OCI-LY7 (cell line): ENCODE measurements around the gene BMX.

Experiments
- EZH2phosphoT487 ChIP-seq: fragments of 200-600 bp; sonication (generic); IDR thresholded peaks from 2 replicates; pipeline ENCODE4 v1.6.1; 2018; ENCODE audit warnings: low read depth, borderline replicate concordance, mild to moderate bottlenecking, mixed run types, antibody characterized with exemption, low read length, moderate library complexity, mixed read lengths
- TF ChIP-seq, protein P1 (sequence below): fragments of 200-600 bp; sonication (generic); conservative IDR thresholded peaks from 2 replicates; pipeline ENCODE4 v1.5.1; 2014; ENCODE audit warnings: mild to moderate bottlenecking, antibody characterized with exemption, low read length, moderate library complexity, mixed read lengths

DNA sequence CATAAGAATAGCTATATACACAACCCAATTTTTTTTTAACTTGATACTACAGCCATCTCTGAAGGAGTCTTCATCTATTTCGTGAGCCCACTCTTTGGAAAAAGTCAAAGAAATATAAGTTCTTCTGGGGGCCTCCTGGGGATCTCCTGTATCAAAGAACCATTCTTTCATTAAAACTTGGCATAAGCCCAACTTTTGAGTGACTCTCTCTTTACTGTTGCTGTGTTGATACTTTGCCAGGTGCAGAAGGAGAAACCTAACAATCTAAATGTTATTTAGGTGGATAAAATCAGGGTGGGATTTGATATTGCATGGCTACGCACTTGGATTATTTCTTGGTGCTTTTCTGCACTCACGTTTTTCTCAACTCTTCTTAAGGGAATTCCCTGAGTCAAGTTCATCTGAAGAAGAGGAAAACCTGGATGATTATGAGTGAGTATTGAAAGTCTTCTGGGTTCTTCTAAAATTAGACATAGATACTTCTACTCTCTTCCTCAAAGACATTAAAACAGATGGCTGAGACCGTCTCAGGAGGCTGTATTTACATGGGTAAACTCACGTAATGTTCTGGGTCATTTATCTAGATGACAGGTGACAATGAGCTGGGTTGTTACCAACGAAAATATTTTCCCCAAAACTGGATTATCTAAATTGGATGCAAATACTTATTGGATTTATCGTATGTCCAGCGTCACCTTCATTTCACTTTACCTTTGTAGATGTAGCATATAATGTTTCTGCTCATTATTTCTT is 25.2 kb downstream of the BMX start:
- TF ChIP-seq, protein P1, sequence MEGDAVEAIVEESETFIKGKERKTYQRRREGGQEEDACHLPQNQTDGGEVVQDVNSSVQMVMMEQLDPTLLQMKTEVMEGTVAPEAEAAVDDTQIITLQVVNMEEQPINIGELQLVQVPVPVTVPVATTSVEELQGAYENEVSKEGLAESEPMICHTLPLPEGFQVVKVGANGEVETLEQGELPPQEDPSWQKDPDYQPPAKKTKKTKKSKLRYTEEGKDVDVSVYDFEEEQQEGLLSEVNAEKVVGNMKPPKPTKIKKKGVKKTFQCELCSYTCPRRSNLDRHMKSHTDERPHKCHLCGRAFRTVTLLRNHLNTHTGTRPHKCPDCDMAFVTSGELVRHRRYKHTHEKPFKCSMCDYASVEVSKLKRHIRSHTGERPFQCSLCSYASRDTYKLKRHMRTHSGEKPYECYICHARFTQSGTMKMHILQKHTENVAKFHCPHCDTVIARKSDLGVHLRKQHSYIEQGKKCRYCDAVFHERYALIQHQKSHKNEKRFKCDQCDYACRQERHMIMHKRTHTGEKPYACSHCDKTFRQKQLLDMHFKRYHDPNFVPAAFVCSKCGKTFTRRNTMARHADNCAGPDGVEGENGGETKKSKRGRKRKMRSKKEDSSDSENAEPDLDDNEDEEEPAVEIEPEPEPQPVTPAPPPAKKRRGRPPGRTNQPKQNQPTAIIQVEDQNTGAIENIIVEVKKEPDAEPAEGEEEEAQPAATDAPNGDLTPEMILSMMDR, result no peak
- no peak for TF ChIP-seq EZH2phosphoT487
